HuH-7.5 (cell line): Measurements from ENCODE around the gene DPY30.

Source experiments
- DNase-seq: peaks from one replicate; pipeline ENCODE4 v3.0.0; 2011; ENCODE audit warnings: low spot score

DPY30 gene

DNA sequence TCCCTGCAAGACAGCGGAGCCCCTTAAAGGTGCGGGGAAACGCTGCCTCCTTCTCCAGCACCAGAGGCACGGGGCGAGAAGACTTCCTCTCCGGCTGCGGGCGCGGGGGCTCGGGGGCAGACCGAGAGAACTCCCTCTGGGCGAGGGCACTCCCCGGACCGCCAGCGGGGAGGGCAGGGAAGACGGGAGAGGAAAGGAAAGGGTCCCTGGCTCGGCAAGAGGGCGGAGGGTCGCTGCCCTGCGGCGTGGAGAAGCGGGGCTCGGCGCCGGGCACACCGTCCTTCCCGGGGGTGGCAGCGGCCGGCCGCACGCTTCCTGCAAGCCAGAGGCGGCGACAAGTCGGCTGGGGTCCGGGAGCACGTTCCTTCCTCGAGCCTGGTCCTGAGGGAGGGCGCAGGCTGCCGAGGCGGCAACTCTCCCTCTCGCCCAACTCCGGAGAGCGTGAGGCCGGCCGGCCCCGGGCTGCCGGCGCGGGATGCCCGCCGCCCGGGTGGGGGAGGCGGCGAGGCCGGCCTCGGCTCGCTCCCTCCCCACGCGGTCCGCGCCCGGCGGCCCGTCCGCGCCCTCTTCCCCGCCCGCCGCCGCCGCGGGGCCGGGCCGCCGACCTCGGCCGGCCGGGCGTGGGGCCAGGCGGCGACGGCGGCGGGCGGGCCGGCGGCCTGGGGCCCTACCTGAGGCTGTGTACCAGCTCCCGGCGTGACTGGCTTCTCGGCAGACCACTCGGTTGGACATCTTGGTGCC, 29.9 kb downstream of the DPY30 start:
- DNase-seq: peak; percentile 35

DNA sequence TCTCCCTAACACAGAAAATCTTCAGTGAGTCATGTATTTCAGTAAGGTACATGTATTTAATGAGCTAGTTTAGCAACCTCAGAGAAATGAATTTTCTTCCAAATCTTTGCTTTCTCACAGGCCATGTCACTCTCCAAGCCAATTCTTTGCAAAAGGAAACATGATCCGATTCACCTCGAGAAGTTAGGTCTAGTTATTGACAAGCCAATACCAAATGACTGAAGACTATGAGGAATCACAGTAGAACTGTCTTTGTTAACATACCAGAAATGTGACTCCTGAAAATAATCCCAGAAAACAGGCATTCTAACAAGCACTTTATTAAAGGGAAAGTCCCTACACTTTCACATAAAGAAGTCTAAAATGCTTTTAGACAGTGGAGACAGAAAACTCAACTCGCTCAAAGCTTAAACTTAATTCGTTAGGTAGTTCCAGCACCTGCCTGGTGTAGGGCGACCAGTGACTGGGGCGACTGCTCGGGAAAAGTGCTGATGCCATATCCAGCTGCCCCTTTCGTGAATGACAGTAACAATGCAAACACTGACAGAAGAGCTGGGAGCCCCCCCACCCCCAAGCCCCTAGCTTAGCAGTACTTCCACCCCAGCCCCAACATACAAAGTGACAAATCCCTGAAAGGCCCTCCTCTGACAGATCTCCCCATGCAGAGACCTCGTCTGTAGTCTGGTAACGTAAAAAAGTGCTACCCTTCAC, 30.6 kb downstream of the DPY30 start:
- peak; percentile 24 for DNase-seq

DNA sequence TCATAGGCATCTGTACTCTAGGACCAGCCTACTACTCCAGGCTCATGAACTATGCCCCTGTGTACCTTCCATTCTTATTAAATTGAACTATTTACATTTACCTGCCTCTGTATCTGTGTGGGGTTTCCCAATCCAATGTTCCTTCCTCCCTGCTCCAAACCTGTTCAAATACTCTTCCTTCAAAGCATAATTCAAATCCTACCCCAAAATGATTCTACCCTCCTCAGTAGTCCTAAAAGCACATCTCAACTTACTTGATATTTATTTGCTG, 32.5 kb downstream of the DPY30 start:
- DNase-seq: no peak

DNA sequence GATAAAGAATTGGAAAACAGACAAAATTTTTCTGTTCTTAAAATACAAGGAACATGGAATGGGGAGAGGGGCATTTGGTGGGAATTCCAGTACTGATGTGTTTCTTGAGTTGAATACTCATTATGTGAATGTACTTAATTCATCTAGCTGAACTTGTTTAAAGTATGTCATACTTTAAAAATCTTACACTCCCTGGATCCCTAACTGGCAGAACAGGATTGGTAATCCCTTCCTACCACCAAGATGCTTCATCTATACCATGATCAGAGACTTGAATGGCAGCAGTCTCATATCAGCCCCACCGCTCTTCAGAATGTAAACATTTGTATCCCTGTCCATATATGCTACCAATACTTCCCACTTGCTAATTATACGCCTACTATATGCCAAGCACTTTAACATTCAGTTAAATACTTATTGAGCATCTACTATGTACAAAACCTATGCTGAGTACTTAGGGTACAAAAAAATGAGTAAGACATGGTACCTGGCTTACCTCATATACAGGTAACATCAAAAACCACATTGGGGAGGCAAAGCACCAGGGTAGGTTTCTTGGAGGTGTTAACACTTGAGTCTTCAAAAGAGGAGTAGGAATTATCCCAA, 34.1 kb downstream of the DPY30 start:
- no peak for DNase-seq

DNA sequence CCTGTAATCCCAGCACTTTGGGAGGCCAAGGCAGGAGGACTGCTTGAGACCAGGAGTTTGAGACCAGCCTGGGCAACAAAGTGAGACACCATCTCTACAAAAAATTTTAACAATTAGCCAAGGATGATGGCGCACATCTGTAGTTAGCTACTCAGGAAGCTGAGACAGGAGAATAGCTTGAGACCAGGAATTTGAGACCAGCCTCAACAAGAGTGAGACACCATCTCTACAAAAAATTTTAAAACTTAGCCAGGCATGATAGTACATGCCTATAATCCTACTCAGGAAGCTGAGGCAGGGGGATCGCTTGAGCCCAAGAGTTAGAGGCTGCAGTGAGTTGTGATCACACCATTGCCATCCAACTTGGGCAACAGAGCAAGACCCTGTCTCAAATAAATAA, 35.8 kb downstream of the DPY30 start:
- DNase-seq: no peak

DNA sequence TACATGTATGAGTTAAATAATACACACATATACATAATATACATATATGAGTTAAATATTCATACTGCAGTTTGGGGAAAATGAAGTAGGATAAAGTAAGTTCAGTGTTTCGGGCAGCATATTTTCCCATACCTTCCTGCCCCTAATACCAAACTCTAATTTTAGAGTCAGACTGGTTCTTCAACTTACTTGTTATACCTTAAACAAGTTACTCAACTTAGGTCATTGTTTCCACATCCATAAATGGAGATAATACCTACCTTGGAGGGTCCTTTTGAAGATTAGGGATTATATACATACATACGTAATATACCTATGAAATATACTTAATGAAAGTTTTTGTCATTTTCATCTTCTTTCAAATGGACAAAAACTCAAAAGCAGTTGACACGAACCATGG, 37.2 kb downstream of the DPY30 start:
- DNase-seq: no peak

DNA sequence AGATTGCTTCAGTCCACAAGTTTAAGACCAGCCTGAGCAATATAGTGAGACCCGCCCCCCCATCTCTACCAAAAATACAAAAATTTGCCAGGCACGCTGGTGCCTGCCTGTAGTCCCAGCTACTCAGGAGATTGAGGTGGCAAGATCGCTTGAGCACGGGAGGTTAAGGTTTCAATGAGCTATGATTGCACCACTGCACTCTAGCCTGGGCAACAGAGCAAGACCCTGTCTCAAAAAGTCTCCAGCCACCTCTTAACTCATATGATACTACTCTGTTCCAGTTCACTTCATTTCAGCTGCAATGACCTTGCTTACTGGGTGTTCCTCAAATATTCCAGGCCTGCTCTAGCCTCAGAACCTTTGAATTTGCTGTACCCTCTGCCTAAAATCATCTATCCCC, 40.2 kb downstream of the DPY30 start:
- no peak for DNase-seq

DNA sequence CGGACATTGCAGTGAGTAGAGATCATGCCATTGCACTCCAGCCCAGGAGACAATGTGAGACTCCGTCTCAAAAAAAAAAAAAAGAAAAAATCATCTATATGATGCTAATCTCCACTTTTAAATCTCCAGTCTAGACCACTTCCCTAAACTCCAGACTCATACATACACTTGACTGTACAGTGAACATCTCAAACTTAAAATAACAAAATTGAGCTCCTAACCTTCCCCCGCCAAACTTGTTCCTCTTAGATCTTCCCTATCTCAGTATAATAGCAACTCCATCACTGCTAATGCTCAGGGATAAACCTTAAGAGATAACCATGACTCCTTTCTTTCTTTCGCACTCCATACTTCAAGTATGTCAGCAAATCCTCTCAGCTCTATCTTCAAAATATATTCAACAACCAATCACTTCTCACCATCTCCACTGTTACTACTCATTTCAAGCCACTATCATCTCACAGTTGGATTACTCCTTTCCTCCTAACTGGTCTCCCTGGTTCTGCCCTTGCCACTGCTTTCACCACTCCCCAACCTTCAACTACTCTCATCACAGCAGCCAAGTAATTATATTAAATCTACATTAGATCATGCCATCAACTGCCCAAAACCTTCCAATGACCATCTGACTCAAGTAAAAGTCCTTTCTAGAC, 40.7 kb downstream of the DPY30 start:
- no peak for DNase-seq

DNA sequence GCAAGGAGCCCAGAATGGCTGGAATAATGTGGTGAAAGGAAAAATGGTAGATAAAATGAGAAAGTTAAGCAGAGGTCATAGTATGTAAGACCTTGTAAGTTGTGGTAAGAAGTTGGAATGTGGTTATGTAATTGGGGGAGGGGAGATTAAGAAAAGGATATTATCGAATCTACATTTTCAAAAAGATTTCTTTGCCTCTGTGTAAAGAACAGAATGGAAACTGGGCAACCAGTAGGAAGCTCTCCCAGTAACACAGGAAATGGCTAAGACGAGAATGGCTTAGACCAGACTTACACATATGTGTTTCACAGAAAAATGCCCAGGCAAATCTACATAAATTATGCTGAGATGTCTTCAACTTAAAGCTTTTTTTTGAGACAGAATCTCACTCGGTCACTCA, 42.0 kb downstream of the DPY30 start:
- DNase-seq: no peak

DNA sequence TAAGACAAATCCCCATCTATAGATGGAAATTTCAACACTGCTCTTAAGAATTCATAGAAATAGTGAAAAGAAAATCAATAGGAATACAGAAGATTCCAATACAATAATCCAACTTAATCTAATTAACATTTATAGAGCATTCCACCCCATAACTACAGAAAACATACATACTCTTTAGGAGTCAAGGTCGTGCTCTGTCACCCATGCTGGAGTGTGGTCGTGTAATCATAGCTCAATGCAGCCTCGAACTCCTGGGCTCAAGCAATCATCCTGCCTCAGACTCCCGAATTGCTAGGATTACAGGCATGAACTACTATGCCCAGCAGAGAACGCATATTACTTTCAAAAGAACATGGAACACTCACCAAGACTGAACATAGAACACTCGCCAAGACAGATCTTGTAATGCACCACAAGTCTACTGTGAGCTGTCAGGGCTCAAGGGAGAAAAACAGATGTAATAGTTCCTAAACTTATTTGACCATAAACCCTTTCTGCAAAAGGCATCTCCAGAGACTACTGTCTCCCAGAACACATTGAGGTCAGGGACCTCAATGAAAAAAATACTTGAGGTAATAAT, 42.9 kb downstream of the DPY30 start:
- DNase-seq: no peak

DNA sequence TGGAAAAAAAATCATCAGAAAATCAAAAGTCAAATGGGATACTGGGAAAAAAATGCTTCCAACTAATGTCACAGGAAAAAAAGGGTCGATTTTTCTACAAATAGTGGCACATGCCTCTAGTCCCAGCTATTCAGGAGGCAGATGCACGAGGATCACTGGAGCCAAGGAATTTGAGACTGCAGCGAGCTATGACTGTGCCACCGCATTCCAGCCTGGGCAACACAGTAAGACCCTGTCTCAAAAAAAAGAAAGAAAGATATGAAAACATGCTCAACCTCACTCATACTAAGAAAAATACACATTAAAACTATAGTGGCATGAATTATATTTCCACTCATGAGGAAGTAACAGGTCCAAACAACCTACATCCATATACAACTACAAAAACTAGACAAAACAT, 46.7 kb downstream of the DPY30 start:
- no peak for DNase-seq

DNA sequence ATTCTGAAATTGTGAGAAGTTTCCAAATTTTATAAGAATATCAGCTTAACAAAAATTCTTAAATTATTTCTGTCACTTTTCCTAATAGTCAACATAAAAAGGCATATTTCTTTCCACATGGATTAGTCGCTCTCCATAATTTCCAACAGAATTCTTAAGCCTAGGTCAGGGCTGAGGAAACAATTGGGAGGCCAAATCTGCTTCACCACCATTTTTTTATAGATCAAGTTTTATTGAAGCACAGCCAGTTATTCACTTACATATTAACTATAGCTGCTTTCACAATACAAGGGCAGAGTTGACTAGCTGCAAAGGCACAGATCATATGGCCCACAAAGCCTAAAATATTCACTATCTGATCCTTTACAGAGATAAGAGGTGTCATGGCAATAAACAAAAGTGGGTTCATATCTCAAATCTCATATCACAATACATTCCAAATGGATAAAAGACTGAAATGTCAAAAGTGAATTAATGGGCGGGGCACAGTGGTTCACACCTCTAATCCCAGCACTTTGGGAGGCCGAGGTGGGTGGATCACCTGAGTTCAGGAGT, 47.5 kb downstream of the DPY30 start:
- DNase-seq: no peak

DNA sequence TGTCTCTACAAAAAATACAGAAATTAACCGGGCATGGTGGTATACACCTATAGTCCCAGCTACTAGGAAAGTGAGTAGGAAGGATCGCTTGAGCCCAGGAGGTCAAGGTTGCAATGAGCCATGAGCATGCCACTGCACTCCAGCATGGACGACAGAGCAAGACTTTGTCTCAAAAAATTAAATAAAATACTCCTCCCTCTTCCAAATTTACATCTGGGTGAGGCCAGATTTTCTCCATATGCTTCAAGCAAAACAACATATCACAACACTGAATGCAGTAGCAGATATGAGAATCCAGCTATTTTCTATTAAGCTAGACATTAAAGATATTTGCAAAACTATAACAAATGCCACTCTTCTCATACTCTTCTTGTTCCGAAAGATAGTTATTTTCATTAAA, 49.7 kb downstream of the DPY30 start:
- no peak for DNase-seq

DNA sequence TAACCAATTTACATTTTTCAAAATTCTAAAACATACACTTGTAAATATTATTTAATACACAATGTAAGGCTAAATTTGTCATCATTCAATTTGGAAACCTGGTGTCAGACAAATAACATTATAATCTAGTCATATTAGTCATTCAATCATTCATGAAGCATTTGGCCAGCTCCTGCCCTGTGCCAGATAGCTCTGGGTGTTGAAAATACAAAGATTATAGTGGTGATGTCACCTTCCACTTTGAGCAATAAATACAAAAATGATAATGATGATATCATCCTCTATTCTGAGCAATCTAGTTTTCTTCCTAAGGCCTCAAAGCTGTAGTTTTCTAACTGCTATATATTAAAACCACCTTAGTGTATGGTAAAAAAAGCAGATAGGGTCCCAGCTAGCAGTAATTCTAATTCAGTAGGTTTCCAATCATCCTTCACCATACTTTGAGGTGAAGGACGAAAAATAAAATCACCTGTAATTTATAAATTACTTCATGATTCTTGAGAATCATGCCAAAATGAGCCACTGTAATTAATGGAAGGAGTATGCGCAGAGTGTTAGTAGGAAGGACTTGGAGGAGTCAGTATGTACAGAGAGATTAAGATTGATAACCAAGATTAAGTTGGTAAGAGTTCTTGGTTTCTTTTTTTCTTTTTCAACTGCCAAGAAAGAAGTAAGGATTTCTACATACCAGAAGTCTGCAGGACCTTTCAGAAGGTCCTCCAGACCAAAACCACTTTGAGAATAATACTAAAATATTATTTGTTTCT, 52.0 kb downstream of the DPY30 start:
- DNase-seq: no peak

DNA sequence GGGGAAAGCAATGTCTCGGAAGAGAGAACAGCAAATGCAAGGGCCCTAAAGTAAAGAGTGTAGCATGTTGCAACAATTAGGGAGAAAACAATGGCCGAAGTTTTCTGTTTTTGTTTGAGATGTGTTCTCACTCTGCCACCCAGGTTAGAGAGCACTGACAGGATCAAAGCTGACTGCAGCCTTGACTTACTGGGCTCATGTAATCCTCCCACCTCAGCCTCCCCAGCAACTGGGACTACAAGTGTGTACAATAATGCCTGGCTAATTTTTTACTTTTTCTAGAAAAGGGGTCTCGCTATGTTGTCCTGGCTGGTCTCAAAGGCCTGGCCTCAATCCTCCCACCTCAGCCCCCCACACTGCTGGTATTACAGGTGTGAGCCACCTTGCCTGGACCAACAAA, 52.7 kb downstream of the DPY30 start:
- DNase-seq: no peak

DNA sequence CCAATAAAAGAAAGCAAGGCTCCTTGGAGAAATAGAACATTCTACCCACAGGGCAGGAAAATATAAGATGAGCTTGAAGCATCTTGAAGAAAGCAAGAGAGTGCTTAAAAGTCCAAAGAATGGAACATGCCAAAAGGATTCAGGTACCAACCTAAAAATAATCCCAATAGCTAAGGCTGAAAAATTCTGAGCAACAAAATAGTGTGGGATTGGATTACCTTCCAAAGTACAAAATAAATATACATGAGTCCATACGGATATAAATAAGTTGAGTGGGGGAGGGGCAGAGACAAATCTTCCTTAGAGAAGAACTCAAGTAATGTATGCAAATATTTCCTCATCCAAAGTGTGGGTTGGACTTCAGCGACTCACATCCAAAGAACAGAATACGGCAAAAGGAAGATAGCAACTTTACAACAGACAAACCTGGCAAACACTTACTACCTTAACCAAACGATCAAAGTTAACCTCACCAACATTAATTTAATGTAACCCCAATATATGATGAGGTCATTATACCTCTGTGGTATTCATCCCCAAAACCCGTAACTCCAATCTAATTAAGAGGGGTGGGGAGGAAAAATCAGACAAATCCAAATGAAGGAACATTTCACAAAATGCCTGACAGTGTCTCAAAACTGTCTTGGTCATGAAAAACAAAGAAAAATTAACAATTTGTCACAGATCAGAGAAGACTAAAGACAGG, 55.7 kb downstream of the DPY30 start:
- no peak for DNase-seq

DNA sequence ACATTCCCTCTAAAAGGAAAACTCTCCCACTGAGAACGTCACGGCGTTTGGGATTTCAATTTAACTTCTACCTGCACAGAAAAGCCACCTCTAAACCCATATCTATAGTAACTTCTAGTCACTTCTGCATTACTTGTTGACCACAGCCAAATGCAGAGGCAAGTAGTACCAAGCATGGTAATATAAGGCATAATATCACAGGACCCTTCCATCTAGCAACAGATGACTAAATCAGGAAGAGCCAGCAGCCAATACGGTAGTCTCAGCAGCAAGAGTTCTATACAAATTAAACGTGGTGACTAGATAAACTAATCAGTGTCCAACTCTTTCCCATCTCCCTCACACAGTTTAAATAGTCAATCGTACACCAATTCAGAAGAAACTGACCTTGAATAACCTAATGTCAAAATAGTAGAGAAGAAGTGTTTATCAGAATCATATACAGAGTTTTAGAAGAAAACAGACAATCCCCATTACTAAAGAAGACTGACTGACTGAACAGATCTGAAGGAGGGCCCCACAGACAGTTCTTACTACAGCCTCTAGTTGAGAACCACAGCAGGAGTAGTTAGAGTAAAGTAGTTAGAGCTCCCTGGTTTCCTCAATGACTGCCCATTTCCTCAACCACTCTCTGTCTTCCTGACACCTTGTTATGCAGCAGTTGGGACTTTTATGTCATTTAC, 58.8 kb downstream of the DPY30 start:
- no peak for DNase-seq

DNA sequence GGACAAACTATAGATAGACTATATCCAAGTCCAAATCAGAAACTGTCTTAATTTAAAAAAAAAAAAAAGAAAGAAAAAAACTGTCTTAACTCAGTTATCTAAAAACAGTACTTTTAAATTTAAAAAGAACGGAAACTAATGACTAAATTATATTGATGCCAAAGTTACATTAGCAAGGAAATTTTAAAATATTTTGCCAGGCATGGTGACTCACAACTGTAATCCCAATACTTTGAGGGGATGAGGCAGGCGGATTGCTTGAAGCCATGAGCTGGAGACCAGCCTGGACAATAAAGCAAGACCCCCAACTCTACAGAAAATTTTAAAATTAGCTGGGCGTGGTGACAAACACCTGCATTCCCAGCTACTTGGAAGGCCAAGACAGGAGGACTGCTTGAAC, 59.6 kb downstream of the DPY30 start:
- DNase-seq: no peak

DNA sequence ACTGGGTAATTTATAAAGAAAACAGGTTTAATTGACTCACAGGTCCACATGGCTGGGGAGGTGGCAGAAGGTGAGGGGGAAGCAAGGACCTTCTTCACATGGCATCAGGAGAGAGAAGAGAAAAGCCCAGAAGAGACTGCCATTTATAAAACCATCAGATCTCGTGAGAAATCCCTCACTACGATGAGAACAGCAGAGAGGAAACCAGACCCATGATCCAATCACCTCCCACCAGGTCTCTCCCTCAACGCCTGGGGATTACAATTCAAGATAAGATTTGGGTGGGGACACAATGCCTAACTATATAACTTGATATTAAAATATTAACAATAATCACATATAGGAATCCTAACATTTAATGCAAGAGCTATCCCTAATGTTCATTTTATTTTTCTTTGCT, 60.6 kb downstream of the DPY30 start:
- no peak for DNase-seq

DNA sequence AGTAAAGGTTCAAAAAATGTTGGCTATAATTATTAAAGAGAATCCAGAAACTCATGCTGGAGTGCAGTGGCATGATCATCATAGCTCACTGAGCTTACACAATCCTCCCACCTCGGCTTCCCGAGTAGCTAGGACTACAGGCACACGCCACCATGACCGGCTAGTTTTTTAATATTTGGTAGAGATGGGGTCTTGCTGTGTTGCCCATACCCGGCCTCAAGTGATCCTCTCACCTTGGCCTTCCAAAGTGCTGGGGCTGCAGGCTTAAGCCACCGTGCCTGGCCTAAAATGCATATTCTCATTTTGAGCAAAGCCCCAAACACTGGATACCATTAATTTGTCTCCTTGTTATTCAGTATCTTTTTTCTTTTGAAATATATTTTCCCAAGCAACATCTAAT, 61.2 kb downstream of the DPY30 start:
- DNase-seq: no peak
